ENCODE results near the gene SLC2A5.
A peak's percentile ranks its signal among the peaks of the same experiment; 100 is the strongest.

SLC2A5 gene

GRCh38 chr1:9088807-9089206 lies 19.4 kb upstream of the SLC2A5 start:
- no peak for DNase-seq

DNA sequence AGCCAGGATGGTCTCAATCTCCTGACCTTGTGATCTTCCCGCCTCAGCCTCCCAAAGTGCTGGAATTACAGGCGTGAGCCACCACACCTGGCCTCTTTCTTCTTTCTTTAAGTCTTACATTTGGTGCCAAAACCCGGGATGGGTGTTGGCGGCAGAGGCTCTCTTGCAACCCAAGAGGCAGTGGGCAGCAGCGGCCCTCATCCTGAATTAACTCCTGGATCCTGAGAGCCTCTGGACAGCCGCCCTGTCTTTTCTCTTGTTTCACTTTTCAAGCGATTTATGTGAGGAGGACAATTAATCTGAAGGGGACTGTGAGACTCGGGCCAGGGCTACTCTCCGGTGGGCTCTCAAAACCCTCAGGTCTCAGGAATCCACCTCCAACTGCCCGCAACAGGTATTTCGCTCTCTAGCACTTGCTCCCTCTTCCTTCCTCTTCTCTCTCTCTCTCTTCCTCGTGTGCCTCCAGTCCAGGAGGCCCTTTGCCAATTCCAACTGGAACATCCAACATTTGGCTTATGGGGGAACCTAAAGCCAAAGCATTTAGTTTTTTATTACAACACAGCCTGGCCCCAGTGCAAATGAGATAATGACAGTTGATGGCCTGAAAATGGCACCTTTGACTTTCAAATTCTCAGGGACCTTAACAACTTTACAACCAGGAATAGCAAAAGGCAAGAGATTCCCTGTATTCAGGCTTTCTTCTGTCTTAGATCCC lies 18.1 kb upstream of the SLC2A5 start:
- DNase-seq: no peak

GRCh38 chr1:9086796-9087195 lies 17.4 kb upstream of the SLC2A5 start:
- DNase-seq: no peak

- DNase-seq: no peak
Measured at GRCh38 chr1:9086045-9086444, 16.6 kb upstream of the SLC2A5 start.

DNA sequence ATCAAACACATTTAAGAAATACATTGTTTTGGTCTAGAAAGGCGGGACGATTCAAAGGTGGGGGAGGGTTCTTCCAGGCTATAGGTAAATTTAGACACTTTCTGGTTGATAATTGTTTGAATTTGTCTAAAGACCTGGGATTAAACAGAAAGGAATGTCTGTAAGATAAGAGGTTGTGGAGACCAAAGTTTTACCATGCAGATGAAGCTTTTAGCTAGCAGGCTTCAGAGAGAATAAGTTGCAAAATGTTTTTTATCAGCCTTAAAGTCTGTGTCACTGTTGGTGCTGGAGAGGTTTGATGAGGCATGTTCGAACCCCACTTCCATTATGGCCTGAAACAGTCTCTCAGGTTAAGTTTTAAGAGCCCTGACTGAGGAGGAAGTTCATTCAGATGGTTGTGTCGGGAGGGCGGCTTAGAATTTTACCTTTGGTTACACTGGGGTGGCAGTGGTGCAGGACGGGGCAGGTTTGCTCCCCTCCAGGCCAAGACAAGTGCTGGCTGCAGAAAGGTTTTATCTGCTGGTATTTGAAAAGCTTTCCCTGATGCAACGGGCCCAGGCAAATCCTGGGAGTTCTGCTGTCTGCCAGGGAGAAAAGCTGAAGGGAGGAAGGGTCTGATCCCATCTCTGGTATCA lies 16.0 kb upstream of the SLC2A5 start:
- no peak for DNase-seq

DNA sequence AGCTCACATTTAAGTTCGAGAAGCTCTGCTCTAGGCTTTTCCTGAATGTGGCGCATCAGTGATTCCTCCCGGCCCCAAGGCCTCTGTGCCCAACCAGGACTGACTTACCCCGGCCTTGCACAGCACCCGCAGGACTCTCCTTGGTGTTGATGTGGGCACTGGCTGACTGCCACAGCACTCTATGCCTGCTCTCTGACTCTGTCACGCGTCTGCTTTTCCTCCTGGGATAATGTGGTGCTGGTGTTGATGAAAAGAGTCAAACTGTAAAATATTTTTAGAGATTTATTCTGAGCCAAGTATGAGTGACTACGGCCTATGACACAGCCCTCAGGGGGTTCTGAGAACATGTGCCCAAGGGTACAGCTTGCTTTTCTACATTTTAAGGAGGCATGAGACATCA lies 15.5 kb upstream of the SLC2A5 start:
- DNase-seq: no peak

GRCh38 chr1:9081473-9081872 lies 12.0 kb upstream of the SLC2A5 start:
- DNase-seq: no peak

DNA sequence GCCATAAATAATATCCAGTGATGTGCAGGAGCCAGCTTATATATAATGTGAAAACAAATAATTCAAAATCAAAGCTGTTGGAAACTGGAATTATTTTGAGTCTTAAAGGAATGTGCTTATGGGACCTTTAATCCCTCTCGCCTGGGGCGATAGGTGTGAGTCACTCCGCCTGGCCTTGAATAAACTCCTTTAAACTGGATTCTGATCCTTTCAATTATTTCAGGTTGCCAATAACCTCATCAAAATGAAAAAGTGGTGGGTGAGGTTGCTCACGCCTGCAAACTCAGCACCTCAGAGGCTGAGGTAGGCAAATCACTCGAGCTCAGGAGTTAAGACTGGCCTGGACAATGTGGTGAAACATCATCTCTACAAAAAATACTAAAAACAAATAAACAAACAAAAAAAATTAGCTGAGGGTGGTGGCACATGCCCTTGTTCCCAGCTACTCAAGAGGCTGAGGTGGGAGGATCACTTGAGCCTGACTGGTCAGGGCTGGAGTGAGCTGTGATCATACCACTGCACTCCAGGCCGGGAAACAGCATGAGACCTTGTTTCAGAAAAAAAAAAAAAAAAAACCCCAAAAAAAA lies 11.4 kb upstream of the SLC2A5 start:
- DNase-seq: no peak

DNA sequence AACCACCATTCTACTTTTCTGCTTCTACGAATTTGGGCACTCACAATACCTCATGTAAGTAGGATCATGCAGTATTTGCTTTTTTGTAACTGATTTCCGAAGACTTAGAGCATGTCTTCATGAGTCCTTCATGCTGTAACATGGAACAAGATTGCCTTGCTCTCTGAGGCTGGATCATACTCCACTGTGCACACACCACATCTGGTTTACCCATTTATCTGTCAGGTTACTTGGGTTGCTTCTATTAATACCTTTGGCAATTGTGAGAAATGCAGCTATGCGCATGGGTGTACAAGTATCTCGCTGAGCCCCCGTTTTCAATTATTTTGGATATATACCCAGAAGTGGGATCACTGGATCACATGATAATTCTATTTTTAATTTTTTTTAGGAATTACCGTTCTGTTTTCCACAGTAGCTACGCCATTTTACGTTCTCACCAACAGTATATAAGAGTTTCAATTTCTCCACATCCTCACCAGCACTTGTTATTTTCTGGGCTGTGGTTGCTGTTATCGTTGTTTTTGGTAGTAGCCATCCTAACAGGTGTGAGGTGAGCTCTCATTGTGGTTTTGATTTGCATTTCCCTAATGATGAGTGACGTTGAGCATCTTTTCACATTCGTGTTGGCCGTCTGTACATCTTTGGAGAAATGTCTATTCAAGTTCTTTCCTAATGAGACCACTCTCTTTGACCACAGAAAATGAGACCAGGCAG lies 10.7 kb upstream of the SLC2A5 start:
- DNase-seq: no peak

- DNase-seq: no peak
Measured at GRCh38 chr1:9078752-9079500, 9.5 kb upstream of the SLC2A5 start.

- DNase-seq: no peak
Measured at GRCh38 chr1:9078015-9078751, 8.7 kb upstream of the SLC2A5 start.

DNA sequence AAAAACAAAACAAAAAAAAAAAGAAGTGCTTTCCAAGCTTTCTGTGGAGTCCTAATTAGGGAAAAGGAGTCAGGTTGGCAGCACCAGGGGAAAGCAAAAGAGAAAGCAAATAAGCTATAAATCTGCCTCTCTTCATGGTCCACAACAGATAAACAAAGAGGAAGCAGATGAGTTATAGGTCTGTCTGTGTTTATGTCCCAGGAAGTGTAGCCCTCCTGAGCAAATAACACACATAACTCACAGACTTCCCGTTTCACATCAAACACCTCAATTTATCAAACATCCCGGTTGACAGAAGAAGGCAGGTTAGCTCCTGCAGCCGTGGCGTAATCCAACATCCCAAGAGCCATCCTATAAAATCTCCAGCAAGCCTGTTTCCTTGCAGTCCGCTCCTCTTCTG lies 5.6 kb upstream of the SLC2A5 start:
- no peak for DNase-seq

GRCh38 chr1:9073143-9073542 lies 3.7 kb upstream of the SLC2A5 start:
- no peak for DNase-seq

DNA sequence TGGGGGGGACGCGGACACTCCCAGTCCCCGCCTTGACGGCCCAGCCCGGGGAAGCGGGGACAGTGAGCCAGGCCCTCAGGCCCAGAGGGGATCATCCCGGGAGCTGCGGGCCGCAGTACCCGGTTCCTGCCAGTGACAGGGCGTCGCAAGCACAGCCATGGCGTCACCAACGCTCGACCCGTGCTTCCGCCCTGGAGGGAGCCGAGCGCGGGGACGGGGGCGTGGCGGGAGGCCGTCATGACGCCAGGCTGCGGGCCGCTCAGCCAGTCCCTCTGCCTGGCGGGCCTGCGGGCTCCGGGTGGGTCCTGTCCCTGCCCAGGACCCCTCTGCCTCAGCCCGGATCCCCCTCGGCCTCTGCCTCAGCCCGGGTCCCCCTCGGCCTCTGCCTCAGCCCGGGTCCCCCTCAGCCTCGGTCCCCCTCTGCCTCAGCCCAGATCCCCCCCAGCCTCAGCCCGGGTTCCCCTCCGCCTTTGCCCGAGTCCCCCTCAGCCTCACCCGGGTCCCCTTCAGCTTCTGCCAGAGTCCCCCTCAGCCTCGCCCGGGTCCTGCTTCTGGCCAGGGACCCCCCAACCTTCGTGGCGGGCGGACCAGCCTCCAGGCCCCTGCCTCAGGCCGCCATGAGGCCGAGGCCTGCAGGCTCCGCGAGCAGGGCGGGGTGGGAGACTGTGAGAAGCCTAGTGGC lies 2.3 kb upstream of the SLC2A5 start:
- no peak for DNase-seq

DNA sequence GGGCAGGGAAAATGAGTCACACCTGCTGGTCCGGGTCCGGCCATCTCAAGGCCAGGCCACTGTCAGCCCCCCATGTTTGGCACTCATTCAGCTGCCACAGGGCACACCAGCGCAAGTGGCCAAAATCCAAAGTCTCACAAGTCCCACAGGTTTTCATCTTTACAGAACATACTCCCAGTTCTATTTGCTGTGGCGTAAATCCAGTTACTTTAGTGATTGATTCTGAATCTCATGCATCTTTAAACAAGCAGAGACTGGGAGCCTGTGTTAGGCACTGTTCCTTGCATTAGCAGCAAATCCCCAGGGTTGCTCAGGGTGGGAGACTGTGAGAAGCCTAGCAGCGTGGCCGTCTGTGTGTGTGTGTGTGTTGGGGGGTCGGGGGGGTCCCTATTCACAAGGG lies 1.1 kb upstream of the SLC2A5 start:
- no peak for DNase-seq

DNA sequence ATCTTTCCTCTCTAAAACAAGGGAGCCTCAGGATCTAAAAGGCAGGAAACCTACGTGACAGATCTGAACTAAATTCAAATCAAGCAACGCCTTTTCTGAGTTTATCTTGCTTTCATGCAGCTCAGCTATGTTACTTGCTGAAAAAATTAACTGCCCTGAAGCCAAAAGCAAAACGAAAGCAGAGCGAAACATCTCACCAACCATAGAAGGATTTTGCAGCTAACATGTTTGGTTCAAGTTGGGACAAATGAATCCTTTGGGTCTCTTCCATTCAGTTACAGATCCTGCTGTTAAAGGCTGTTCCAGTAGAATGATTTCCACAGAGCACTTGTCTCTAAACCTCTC lies 482 bp downstream of the SLC2A5 start:
- DNase-seq: no peak

DNA sequence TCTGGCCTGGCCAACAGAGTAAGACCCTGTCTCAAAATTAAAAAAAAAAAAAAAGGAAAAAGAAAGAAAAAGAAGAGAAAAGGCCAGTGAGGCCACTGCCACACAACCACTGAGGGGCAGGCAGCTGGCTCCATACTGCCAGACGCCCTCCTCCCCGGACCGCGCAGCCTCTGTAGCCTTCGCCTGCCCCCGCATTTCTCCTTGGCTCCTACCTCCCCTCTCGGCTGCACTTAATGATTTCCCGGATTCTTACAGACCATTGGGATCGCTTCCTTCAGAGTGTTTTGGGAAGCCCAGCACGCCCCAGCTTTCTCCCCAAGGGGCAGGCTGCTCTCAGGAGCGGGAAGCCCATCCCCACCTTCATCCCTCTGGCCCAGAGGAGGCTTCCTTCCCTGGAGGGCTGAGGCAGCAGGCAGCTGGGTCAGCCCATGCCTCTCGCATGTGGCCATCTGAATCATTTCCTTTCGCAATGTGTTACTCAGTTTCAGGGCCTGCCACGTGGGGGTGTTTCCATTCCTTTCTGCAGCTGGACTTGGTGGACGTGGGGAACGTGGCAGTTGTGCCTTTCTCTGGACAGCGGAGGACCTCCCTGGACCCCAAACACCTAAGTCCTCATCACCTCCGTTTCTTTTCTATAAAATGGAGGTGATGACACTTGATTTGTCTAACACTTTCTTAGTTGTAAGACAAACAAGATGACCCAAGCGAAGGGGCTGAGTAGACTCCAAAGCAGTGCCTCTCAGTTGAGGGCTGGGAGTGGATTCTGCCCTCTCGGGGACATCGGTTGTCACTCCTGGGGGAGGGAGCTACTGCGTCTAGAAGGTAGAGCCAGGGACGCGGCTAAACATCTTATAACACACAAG lies 2.3 kb downstream of the SLC2A5 start:
- no peak for DNase-seq

GRCh38 chr1:9065213-9065751 lies 4.2 kb downstream of the SLC2A5 start:
- DNase-seq: no peak

DNA sequence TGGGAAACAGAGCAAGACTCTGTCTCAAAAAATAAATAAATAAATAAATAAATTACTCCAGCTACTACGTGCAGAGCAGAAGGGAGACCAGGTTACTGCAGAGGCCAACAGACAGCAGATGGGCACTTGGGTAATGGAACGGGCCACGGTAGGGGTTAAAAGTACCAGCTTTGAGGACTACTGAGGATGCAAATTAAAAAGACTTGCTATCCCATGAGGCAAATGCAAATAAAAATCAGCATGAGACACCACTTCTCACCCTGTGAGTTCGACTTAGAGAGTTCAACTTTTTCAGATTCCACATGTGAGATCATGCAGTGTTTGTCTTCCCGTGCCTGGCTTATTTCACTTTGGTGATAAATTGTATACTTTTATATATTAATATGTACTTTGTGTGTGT lies 6.6 kb downstream of the SLC2A5 start:
- peak in 1 of 2 experiments; percentile 16 for DNase-seq

DNA sequence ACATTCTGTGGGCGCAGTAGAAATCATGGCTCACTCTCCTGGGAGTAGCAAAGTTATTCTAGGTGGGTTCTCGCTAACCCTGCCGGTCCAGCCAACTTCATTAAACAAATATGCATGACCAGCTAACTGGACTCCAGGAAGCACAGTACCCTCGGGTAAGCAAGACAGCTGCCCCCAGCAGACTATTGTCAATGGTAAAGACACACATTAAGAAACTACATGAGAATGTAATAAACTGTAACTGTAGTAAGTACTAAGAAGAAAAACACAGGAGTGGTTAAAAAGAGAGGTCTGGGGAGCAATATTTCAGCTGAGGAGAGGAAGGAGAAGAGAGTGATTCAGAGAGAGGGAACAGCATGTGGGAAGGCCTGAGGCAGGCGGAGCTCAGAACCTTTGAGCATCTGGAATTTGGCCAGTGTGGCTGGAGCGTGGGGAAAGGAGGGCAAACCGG lies 7.4 kb downstream of the SLC2A5 start:
- DNase-seq: peak in 1 of 2 experiments; percentile 32
